Caco-2 (cell line): ENCODE data around the gene PHF21A. TPM values are rescaled to one million over a fixed set of nuclear protein-coding genes. Genes with fewer than 3 reads are reported as not detected.

Experiments
- BruUV-seq: library from RNA; stranded (reverse); fragments of 400-500 nt; replicated peaks from 2 replicates; lab custom pipeline; 2021; lab: Mats Ljungman, UMichigan
- CTCF ChIA-PET: fragments of 300-600 bp; sonication (Branson Sonifier 250); formaldehyde crosslinking; loops from one replicate; lab custom pipeline; 2022; ENCODE audit warnings: antibody characterized with exemption; lab: Charles Lee
- POLR2A ChIA-PET: fragments of 300-600 bp; sonication (Branson Sonifier 250); formaldehyde crosslinking; loops from one replicate; lab custom pipeline; 2022; ENCODE audit warnings: antibody characterized with exemption; lab: Charles Lee
- DNase-seq, 2 experiments: peaks; one replicate each; pipeline versions ENCODE4 v3.0.0 to v3.0.0-alpha.2; 2020 to 2022
- H3K27me3 ChIP-seq: replicated peaks from 2 replicates; pipeline ENCODE4 v1.6.0; 2011; ENCODE audit warnings: low read length; ENCODE audit not compliant: control insufficient read depth, insufficient read depth
- H3K36me3 ChIP-seq: 2 replicates; pipeline ENCODE4 v1.5.1; 2011; ENCODE audit warnings: low read length; ENCODE audit not compliant: control insufficient read depth, insufficient read depth
- H3K4me1 ChIP-seq: fragments of 250-450 bp; sonication (Bioruptor Pico); 2 replicates; pipeline ENCODE4 v1.5.1; 2020; ENCODE audit warnings: mild to moderate bottlenecking
- H3K4me3 ChIP-seq: 2 replicates; pipeline ENCODE4 v1.5.1; 2011; ENCODE audit warnings: low read depth, mild to moderate bottlenecking, control low read depth, low read length
- H3K9me3 ChIP-seq: fragments of 250-450 bp; sonication (Bioruptor Pico); 2 replicates; pipeline ENCODE4 v1.5.1; 2020; ENCODE audit warnings: mild to moderate bottlenecking, moderate library complexity
- H3K27ac Mint-ChIP-seq: one replicate; pipeline ENCODE4 v1.8.0; 2022; ENCODE audit warnings: mixed read lengths; ENCODE audit not compliant: unreplicated experiment
- H3K27me3 Mint-ChIP-seq: one replicate; pipeline ENCODE4 v1.8.0; 2022; ENCODE audit warnings: mixed read lengths; ENCODE audit not compliant: insufficient read depth, unreplicated experiment
- H3K36me3 Mint-ChIP-seq: one replicate; pipeline ENCODE4 v1.8.0; 2022; ENCODE audit warnings: mild to moderate bottlenecking, mixed read lengths; ENCODE audit not compliant: insufficient read depth, unreplicated experiment
- H3K4me1 Mint-ChIP-seq: one replicate; pipeline ENCODE4 v1.8.0; 2022; ENCODE audit warnings: low read depth, mixed read lengths; ENCODE audit not compliant: unreplicated experiment
- H3K4me3 Mint-ChIP-seq: one replicate; pipeline ENCODE4 v1.8.0; 2022; ENCODE audit warnings: mild to moderate bottlenecking, moderate library complexity, mixed read lengths; ENCODE audit not compliant: unreplicated experiment
- H3K9me3 Mint-ChIP-seq: one replicate; pipeline ENCODE4 v1.8.0; 2022; ENCODE audit warnings: mixed read lengths; ENCODE audit not compliant: unreplicated experiment
- CTCF ChIP-seq, 2 experiments: fragments of 200-600 bp in 1 of 2; IDR thresholded peaks; 1 replicate in 1 of 2; 2 replicates in 1 of 2; pipeline versions ENCODE4 v1.5.1 to v1.8.0; 2011 to 2022; ENCODE audit warnings: antibody characterized with exemption in 1 of 2, control low read depth in 1 of 2, inconsistent platforms in 1 of 2, low read depth in 1 of 2, low read length in 1 of 2, mild to moderate bottlenecking in 1 of 2, moderate library complexity in 1 of 2; ENCODE audit not compliant: insufficient read depth in 1 of 2, severe bottlenecking in 1 of 2, unreplicated experiment in 1 of 2
- intact Hi-C: fragments of 100-400 bp; cut with micrococcal nuclease; formaldehyde crosslinking; loops from one replicate; pipeline ENCODE4 v1.10.0; 2022; ENCODE audit not compliant: unreplicated experiment
- total RNA-seq: library from RNA; stranded (reverse); gene quantifications from 2 replicates; pipeline ENCODE4 v1.2.3, GENCODE V29; 2022

PHF21A gene
- total RNA-seq, 1 experiment from 2014 or later: 20.0 TPM

DNA sequence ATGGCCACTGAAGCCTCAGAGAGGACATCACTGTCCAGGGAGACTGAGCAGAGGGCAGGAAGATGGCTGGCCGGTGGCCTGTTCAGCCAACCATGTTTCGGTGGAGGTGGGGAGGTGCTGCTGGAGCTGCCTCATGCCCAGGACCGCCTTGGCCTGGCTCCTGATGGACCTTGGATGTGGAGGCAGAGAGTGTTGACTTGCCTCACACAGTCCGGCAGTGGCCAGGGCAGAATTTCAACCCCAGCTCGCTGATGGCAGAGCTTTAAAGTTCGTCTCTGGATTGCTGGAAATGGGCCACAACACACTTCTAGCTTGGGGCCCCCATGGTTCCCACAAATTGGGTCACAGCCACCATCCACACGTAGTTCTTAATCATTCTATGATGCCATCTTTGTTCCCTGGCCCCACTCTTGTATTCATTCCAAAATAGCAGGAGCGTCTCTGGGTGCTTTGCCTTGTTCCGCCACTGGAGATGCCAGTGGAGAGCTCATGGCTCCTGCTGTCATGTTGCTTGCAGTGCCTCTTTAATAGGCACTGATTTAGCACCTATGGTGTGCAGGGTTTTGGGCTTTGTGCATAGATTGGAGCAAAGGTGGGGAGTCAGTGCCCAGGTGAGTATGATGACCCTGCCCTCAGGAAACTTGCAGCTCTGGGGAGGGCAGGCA is 230.2 kb downstream of the PHF21A start:
- H3K4me3 Mint-ChIP-seq: no peak overlapping the region
- no peak for TF ChIP-seq CTCF (IDR thresholded peaks at IDR 0.05; ENCODE audit: insufficient read depth in 1 of 2, low read depth in 1 of 2, low read length in 1 of 2, severe bottlenecking in 1 of 2, unreplicated experiment in 1 of 2)
- Histone ChIP-seq H3K9me3 (no peaks in the 10 kb centered on the region), H3K27me3 (no peaks in the 10 kb centered on the region), H3K4me1 (0 out of 2 replicates have a peak, but pooled peaks cover 1% of the 10 kb centered on the region), H3K36me3 (no peaks in the 10 kb centered on the region), H3K4me3 (no peak overlapping the region)
- DNase-seq: no peak
- H3K36me3 Mint-ChIP-seq: peaks cover 4% of the 10 kb centered on the region
- peaks cover 6% of the 10 kb centered on the region for H3K4me1 Mint-ChIP-seq
- ChIA-PET CTCF (no interaction called here), POLR2A (no interaction called here)
- no TSS peak for BruUV-seq
- no peak overlapping the region for H3K27ac Mint-ChIP-seq
- H3K9me3 Mint-ChIP-seq: no peaks in the 10 kb centered on the region
- H3K27me3 Mint-ChIP-seq: no peaks in the 10 kb centered on the region
- intact Hi-C loops: no loop called here

DNA sequence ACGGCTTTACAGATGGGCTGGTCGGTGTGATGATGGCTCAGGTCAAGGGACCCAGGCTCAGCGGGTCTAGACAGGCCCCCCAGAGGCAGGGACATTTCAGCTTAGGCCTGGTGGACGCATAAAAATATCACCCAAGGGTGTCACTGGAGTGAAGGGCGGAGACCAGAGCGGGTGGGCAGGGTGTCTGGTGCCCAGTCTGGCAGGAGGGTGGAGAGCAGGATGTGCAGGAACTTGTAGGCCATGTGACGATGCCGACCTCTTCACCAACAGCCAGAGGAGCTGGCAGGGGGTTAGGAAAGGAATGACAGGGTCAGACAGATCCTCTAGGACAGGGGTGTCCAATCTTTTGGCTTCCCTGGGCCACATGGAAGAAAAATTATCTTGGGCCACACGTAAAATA is 231.3 kb downstream of the PHF21A start:
- CTCF ChIA-PET: no interaction called here
- H3K27ac Mint-ChIP-seq: no peak overlapping the region
- no peaks in the 10 kb centered on the region for H3K27me3 Mint-ChIP-seq
- Histone ChIP-seq H3K4me3 (no peak overlapping the region), H3K27me3 (no peaks in the 10 kb centered on the region), H3K4me1 (peaks cover 4% of the 10 kb centered on the region; the same call in 1 of the 2 replicates), H3K9me3 (no peaks in the 10 kb centered on the region), H3K36me3 (no peaks in the 10 kb centered on the region)
- TF ChIP-seq CTCF (IDR thresholded peaks at IDR 0.05; ENCODE audit: insufficient read depth in 1 of 2, low read depth in 1 of 2, low read length in 1 of 2, severe bottlenecking in 1 of 2, unreplicated experiment in 1 of 2): no peak
- H3K4me1 Mint-ChIP-seq: peaks cover 6% of the 10 kb centered on the region
- intact Hi-C loops: no loop called here
- POLR2A ChIA-PET: no interaction called here
- BruUV-seq: no TSS peak
- H3K4me3 Mint-ChIP-seq: no peak overlapping the region
- peaks cover 7% of the 10 kb centered on the region for H3K36me3 Mint-ChIP-seq
- DNase-seq: no peak
- H3K9me3 Mint-ChIP-seq: no peaks in the 10 kb centered on the region

DNA sequence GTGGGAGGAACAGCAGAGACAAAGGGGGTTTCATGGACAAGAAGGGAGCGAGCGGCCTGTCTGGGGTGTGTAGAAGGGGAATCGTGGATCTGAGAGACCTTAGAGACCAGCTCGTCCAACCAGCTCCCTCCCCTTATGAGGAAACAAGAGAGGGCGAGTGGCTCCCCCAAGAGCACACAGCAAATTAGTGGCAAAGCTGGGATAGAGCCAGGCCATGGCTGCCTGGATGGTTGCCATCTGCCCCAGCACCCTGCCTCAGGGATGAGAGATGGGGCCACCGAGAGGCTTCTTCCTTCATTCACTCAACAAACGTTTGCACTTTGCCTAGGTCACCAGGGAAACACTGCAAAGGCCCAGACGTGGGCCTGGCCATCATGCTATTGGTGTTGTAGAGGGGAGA is 231.7 kb downstream of the PHF21A start:
- no TSS peak for BruUV-seq
- ChIA-PET CTCF (no interaction called here), POLR2A (no interaction called here)
- no peak for TF ChIP-seq CTCF (IDR thresholded peaks at IDR 0.05; ENCODE audit: insufficient read depth in 1 of 2, low read depth in 1 of 2, low read length in 1 of 2, severe bottlenecking in 1 of 2, unreplicated experiment in 1 of 2)
- no peak for DNase-seq
- H3K27me3 ChIP-seq: no peaks in the 10 kb centered on the region
- Mint-ChIP-seq H3K36me3 (peaks cover 7% of the 10 kb centered on the region), H3K4me3 (no peak overlapping the region), H3K27me3 (no peaks in the 10 kb centered on the region), H3K9me3 (no peaks in the 10 kb centered on the region), H3K4me1 (peaks cover 6% of the 10 kb centered on the region), H3K27ac (no peak overlapping the region)
- H3K36me3 ChIP-seq: no peaks in the 10 kb centered on the region
- H3K4me3 ChIP-seq: no peak overlapping the region
- intact Hi-C loops: no loop called here
- no peaks in the 10 kb centered on the region for H3K9me3 ChIP-seq
- H3K4me1 ChIP-seq: peaks cover 4% of the 10 kb centered on the region; the same call in 1 of the 2 replicates
